ENCODE results near the gene CLP1.

GRCh38 chr11:57662893-57663292 is 5.3 kb downstream of the CLP1 start:
- TF ChIP-seq CTCF (IDR thresholded peaks at IDR 0.05) (no peak), POLR2A (IDR thresholded peaks at IDR 0.05) (no peak)
